ENCODE data around the gene CEP44.
"Not testable (repeated sequence)": the region's sequence is repeated elsewhere in the genome, so short reads cannot be mapped to it uniquely, and the experiment has no call there.

Gene CEP44

GRCh38 chr4:174277433-174277832, 6.3 kb upstream of the CEP44 start:
- no peak overlapping the region for H3K4me3 ChIP-seq (ENCODE audit: low read depth, low read length)

DNA sequence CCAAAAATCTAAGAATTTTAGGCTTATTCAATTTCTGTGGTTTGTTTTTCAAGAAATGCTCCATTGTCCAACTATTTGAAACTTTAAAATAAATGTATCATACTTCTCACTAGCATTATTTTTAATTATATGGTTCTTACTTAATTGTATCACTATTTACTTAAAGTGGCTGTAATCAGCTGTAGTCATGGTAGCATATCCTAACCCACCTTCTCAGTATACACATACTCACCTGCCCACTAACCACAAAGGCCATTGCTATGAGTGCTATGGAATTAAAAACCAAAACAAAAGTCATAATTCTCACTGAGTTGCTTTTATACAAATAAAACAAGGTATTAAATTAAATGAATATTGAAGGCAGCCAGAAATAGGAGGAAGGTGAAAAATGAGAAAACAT, 5.2 kb upstream of the CEP44 start:
- H3K4me3 ChIP-seq (ENCODE audit: low read depth, low read length) = no peak overlapping the region

GRCh38 chr4:174279433-174280155, 4.1 kb upstream of the CEP44 start:
- no peak overlapping the region for H3K4me3 ChIP-seq (ENCODE audit: low read depth, low read length)

DNA sequence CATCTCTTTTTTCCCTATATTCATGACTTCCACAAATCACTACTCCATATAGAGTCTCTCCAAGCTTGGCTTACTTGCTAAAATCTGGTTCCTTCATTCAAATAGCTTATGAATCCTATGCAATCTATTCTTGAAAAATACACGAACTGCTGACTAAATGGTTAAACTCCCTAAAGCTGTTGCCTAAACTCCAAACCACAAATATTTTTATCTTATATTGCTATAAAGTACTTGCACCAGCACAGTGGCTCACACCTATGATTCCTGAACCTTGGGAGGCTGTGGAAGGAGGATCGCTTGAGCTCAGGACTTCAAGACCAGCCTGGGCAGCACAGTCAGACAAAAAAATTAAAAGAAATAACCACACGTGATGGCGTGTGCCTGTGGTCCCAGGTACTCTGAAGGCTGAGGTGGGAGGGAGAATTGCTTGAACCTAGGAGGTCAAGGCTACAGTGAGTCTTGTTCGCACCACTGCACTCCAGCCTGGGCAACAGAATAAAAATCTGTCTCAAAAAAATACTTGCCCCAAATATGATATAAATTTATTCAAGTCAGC, 2.5 kb upstream of the CEP44 start:
- H3K4me3 ChIP-seq (ENCODE audit: low read depth, low read length) = no peak overlapping the region

DNA sequence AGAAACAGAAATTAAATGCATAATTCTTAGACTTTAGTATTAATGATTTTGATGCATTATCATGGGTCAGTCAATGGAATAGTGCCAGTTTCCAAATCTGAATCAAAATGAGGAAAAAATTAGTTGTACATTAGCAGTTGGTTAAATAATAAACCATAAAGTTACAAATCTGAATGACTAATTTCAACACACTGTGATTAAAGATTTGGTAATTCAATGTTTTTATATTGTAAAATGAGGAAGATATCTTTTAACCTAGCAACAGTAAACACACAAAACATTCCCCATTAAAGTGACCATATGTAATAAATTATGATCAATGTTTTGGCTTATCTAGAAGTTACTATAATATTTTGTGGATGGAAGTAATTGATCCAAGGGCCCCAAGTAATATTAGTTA, 1.8 kb upstream of the CEP44 start:
- H3K4me3 ChIP-seq (ENCODE audit: low read depth, low read length) = no peak overlapping the region

DNA sequence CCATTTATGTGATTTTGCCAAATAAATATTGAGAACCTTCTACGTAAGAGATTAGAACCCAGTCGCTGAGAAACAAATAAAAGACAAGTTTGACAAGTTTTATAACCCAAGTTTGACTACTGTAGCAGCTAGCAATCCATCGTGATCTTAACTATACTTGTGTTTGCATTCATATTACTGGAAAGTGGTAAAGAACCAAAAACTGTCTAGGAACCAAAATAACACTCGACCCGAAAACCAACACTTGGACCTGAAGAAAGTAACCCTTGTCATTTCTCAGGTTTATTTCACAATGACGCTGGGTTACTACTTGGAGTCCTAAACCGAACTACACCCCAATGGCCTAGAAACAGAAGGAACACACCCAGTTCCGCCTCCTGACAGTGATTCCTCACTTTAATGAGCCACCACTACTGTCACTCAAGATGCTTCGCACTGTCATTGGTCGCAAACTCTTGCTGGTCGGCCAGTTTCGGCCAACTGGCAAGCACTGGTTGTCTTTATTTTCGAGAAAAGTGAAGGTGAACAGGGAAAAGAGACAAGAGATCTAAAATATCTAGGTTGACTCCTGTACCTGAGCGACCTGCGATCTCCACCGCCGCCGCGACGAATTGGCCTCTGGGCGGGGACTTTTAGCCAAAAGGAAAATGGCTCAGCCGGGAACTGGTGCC, 740 bp upstream of the CEP44 start:
- H3K4me3 ChIP-seq (ENCODE audit: low read depth, low read length) = peak overlapping the region; percentile 98

DNA sequence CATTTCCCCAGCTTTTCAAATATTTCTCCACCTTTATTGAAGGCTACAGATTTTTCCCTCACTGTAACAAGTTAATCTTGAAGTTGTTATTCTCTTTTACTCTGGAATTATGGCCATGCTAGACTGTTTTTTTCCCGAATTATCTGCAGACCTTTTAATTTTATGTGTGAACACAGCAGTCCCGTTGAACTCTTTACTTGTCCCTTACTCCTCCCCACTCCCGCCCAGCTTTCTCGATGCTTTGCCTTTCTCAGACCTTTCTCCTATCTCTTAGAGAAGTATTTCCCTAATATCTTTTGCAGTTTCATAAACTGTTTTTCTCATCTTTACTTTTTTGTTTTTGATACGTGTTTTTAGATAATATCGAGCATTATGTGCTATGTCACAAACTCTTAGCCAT, 776 bp downstream of the CEP44 start:
- H3K4me3 ChIP-seq (ENCODE audit: low read depth, low read length) = peak overlapping the region; percentile 98

- H3K4me3 ChIP-seq (ENCODE audit: low read depth, low read length) = no peak overlapping the region
These were observed 3.2 kb downstream of the CEP44 start for GRCh38 chr4:174286870-174287269.

- H3K4me3 ChIP-seq (ENCODE audit: low read depth, low read length) = no peak overlapping the region
These were observed 8.8 kb downstream of the CEP44 start for GRCh38 chr4:174292473-174292872.

DNA sequence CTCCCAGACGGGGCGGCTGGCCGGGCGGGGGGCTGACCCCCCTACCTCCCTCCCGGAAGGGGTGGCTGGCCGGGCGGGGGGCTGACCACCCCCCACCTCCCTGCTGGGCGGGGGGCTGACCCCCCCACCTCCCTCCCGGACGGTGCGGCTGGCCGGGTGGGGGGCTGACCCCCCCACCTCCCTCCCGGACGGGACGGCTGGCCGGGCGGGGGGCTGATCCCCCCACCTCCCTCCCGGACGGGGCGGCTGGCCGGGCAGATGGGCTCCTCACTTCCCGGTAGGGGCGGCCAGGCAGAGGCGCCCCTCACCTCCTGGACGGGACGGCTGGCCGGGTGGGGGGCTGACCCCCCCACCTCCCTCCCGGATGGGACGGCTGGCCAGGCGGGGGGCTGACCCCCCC, 10.9 kb downstream of the CEP44 start:
- H3K4me3 ChIP-seq (ENCODE audit: low read depth, low read length) = not testable (repeated sequence)

- not testable (repeated sequence) for H3K4me3 ChIP-seq (ENCODE audit: low read depth, low read length)
These were observed 11.4 kb downstream of the CEP44 start for GRCh38 chr4:174295142-174295541.

- H3K4me3 ChIP-seq (ENCODE audit: low read depth, low read length) = no peak overlapping the region
These were observed 20.0 kb downstream of the CEP44 start for GRCh38 chr4:174303687-174304086.

GRCh38 chr4:174304664-174305063, 21.0 kb downstream of the CEP44 start:
- H3K4me3 ChIP-seq (ENCODE audit: low read depth, low read length) = no peak overlapping the region

GRCh38 chr4:174305961-174306360, 22.2 kb downstream of the CEP44 start:
- no peak overlapping the region for H3K4me3 ChIP-seq (ENCODE audit: low read depth, low read length)

DNA sequence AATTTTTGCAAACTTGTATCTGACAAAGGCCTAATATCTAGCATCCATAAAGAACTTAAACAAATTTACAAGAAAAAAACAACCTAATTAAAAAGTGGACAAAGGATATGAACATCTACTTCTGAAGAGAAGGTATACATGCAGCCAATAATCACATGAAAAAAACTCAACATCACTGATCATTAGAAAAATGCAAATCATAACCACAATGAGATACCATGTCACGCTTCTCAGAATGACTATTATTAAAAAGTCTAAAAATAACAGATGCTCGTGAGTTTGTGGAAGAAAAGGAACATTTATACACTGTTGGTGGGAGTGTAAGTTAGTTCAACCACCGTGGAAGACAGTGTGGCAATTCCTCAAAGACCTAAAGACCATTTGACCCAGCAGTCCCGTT, 24.0 kb downstream of the CEP44 start:
- H3K4me3 ChIP-seq (ENCODE audit: low read depth, low read length) = no peak overlapping the region

DNA sequence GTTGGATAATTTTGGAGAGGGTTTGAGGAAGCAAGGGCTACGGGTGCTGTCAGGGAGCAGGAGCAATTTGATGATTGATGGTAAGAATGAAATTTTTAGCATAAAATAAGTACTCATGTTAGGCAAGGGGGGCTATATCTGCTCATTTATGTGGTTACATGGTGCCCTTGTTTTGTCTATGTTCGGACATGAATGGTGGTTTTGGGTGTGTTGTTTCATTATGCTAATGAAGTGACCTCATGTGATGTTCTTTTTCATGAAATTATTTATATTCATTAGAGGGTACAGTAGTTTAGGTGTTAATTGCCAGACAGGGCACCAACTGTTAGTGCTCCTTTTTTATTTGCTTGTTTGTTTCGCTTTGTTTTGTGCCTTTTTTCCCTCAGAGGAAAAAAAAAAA, 29.3 kb downstream of the CEP44 start:
- H3K4me3 ChIP-seq (ENCODE audit: low read depth, low read length) = no peak overlapping the region

DNA sequence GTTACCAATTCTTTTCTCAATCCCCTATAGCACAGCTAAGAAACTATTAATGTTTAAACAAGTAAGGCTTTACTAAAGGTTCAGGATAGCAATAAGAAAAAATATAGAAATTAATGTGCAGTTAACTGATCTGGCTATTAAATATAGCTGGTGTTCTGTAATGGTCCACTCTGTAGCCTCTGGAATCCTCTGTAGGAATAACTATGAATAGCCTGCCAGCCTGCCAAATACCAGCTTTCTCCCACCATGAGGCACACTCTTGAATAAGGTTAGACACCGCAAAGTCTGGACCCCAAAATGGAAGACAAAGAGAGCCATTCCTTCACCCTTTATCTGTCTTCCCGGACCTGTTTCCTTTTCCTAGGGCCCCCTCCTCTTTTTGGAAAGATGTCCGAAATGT, 30.6 kb downstream of the CEP44 start:
- no peak overlapping the region for H3K4me3 ChIP-seq (ENCODE audit: low read depth, low read length)

- H3K4me3 ChIP-seq (ENCODE audit: low read depth, low read length) = no peak overlapping the region
These were observed 31.1 kb downstream of the CEP44 start for GRCh38 chr4:174314770-174315169.

- no peak overlapping the region for H3K4me3 ChIP-seq (ENCODE audit: low read depth, low read length)
These were observed 32.8 kb downstream of the CEP44 start for GRCh38 chr4:174316546-174316945.

DNA sequence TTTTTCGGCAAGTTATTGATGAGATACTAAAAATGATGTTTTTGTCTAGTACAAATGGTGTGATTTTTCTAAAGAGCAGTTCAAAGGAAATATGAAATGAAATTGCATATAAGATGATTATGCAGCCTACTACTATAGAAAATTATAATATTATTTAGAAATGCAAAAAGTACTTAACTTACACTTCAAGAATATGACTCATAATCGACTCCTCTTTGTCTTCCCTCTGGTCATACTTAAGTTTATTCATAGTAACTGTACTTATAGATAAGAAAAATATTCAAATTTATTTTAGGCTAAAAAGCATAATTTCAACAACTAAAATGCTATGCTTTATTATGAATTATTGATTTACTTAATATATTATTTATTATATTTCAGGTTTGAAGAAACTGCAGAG, 33.2 kb downstream of the CEP44 start:
- H3K4me3 ChIP-seq (ENCODE audit: low read depth, low read length) = no peak overlapping the region

GRCh38 chr4:174317531-174317930, 33.8 kb downstream of the CEP44 start:
- no peak overlapping the region for H3K4me3 ChIP-seq (ENCODE audit: low read depth, low read length)
